KBM-7 (cell line): ENCODE results near the gene CD302.
A peak's percentile ranks its signal among the peaks of the same experiment; 100 is the strongest.
"Not testable (repeated sequence)": the region's sequence is repeated elsewhere in the genome, so short reads cannot be mapped to it uniquely, and the experiment has no call there.

Experiments
- DNase-seq: peaks from one replicate; pipeline ENCODE4 v3.0.0-alpha.2; 2015
- in situ Hi-C: fragments of 300-500 bp; cut with MboI; formaldehyde crosslinking; loops from 2 replicates; pipeline ENCODE4 v1.14.3; 2020; ENCODE audit warnings: low sequenced_read_pairs, low pct_unique_long_range_greater_than_20kb, mixed read lengths

Gene CD302

DNA sequence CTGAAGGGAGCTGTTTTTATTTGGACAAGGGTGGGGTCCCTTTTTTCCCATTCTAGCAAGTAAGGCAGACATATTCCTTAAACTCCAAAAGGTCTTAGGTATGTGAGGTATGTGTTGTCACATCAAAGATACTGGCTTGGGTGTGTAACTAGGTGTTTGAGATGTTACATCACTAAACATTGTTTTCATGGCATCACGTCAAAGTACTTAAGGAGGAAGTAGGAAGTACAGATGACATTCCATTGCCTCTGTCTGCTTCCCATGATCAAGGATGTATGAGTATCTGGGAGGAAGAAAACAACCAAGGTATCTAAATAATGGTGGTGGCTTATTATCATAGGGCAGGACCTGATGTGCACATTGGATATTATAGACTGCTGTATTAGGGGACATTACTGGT, 39.3 kb downstream of the CD302 start:
- in situ Hi-C loops = no loop called here
- no peak for DNase-seq

- in situ Hi-C loops = no loop called here
Observed at GRCh38 chr2:159758239-159758638, 39.8 kb downstream of the CD302 start.

GRCh38 chr2:159755788-159756187, 42.2 kb downstream of the CD302 start:
- in situ Hi-C loops = no loop called here
- no peak for DNase-seq

More at GRCh38 chr2:159758239-159758638, 39.8 kb downstream of the CD302 start:
- no peak for DNase-seq

DNA sequence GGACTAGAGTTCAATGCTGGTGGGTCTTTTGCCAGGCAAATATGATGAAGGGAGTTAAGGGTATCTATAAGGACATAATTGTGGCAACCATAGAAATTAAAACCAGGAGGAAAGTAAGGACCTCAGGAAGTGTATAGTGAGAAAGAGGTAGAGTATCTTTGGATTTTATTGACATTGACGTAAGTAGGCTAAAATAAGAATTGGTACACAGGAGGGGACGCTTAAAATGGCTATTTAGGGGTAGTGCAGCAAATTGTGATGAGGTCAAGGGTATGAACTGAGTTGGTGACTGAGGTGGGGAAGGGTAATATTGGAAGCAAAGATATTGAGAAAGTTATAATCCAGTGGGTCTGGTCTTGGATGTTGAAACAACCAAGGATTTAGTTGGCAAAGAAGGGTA, 43.0 kb downstream of the CD302 start:
- in situ Hi-C loops = no loop called here
- DNase-seq = no peak

GRCh38 chr2:159753797-159754196, 44.2 kb downstream of the CD302 start:
- in situ Hi-C loops = no loop called here
- peak; percentile 64 for DNase-seq

GRCh38 chr2:159750873-159751272, 47.1 kb downstream of the CD302 start:
- no peak for DNase-seq
- in situ Hi-C loops = no loop called here

DNA sequence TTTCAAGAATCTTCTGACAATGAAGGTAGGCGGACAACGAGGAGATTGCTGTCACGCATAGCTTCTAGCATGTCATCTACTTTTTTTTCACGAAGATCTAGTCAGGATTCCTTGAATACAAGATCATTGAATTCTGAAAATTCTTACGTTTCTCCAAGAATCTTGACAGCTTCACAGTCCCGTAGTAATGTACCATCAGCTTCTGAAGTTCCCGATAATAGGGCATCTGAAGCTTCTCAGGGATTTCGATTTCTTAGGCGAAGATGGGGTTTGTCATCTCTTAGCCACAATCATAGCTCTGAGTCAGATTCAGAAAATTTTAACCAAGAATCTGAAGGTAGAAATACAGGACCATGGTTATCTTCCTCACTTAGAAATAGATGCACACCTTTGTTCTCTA, 49.9 kb downstream of the CD302 start:
- DNase-seq = no peak
- in situ Hi-C loops = no loop called here

DNA sequence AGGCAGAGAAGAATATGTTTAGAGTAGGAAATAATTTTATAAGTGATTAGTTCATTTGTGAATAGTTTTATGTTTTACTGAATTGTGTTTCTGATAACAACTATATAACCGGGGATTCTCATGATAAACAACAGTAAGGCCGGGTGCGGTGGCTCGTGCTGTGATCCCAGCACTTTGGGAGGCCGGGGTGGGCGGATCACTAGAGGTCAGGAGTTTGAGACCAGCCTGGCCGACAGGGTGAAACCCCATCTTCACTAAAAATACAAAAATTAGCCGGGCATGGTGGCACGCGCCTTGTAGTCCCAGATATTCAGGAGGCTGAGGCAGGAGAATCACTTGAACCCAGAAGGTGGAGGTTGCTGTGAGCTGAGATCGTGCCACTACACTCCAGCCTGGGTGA, 52.8 kb downstream of the CD302 start:
- in situ Hi-C loops, DNase-seq: not testable (repeated sequence)

GRCh38 chr2:159744363-159744762, 53.6 kb downstream of the CD302 start:
- no peak for DNase-seq
- in situ Hi-C loops = no loop called here

GRCh38 chr2:159742846-159743245, 55.2 kb downstream of the CD302 start:
- in situ Hi-C loops = no loop called here
- DNase-seq = no peak

DNA sequence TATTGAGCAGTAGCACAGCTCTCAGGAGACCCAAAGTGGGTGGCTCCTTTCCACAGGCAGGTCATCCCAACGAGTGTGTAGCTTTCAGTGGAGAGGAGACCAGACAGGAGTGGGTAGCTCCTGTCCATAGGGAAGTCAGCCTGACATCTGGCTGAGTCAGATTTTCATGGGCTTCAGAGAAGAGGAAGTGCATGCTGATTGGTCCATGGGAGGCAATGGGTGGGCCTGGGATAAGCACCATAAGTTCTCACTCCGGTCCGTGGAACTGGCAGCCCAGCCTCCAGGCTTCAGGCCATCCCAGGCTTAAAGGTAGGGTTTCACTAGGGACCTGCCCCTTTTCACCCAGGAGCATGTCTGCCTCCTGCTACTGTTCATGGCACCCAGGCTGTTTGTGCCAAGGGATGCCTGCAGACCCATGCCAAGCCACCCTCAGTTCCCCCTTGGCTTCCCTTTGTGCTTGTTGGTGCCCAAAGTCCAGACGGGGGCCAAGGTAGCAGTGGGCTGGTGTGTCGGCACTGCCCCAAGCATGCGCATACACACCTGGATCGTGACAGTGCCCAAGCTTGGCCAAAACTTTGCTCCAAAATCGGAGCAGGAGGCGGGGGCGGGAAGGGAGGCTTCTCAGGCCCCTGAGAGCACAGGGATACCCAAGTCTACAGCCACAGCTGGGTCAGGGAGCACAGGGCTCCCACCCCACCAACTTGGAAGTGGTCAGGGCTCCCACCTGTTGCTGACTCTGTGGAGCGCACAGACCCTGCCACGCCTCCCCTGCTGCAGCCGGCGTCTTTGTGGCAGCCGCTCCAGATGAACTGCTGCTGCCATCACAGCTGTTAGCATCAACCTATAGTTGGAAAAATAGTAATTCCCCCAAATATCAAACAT, 59.3 kb downstream of the CD302 start:
- in situ Hi-C loops = no loop called here
- DNase-seq = peak; percentile 37

DNA sequence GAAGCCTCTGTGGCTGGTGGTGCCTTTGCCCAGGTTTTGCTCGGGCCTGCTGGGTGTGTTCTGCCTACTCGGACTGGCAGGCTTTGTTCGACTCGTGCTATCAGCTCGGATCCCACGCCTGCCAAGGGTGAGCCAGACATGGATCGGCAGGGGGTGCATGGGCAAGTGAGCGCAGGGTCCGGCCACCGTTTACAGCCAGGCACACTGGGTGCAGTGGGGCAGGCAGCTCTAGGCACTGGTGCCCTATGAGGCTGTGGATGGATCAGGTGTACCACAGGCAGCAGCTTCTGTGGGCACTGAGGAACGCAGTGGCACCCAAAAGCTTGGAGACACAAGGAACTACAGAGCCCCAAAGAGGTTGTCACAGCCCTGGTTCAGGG, 60.1 kb downstream of the CD302 start:
- no peak for DNase-seq
- in situ Hi-C loops = no loop called here

- DNase-seq = no peak
- in situ Hi-C loops = no loop called here
Observed at GRCh38 chr2:159737292-159737916, 60.6 kb downstream of the CD302 start.

GRCh38 chr2:159736048-159736447, 62.0 kb downstream of the CD302 start:
- in situ Hi-C loops = no loop called here
- no peak for DNase-seq

DNA sequence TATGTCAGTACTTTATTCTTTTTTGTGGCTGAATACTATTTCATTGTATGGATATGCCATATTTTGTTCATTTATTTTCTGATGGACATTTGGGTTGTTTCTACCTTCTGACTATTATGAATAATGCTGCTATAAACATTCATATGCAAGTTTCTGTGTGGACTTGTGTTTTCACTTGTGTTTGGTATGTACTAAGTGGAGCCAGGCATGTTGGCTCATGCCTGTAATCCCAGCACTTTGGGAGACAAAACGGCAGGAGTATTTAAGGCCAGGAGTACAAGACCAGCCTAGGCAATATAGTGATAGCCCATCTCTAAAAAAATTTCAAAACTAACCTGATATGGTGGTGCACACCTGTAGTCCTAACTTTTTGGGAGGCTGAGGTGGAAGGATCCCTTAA, 62.4 kb downstream of the CD302 start:
- in situ Hi-C loops = no loop called here
- DNase-seq = no peak

DNA sequence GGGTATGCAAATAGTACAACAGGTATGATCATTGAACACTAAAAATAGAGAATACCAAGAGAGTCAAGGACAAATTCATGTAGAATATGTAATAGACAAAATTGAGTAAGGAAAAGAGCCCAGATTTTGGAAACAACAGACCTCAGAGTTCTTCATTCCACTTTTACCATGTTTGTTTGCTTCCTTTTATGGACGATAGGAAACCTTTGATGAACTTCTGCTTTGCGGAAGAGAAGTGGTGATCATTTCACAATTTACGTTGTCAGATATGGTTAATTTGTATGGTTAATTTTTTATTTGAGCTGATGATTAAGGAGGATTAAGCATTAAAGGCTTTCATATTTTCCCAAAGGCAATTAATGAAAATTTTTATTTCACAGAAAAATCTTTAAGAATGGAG, 69.4 kb downstream of the CD302 start:
- DNase-seq = no peak
- in situ Hi-C loops = no loop called here

- no peak for DNase-seq
- in situ Hi-C loops = no loop called here
Observed at GRCh38 chr2:159725713-159726112, 72.3 kb downstream of the CD302 start.

GRCh38 chr2:159724795-159725572, 73.0 kb downstream of the CD302 start:
- DNase-seq, in situ Hi-C loops: not testable (repeated sequence)

- in situ Hi-C loops = no loop called here
Observed at GRCh38 chr2:159722580-159722979, 75.4 kb downstream of the CD302 start.

DNA sequence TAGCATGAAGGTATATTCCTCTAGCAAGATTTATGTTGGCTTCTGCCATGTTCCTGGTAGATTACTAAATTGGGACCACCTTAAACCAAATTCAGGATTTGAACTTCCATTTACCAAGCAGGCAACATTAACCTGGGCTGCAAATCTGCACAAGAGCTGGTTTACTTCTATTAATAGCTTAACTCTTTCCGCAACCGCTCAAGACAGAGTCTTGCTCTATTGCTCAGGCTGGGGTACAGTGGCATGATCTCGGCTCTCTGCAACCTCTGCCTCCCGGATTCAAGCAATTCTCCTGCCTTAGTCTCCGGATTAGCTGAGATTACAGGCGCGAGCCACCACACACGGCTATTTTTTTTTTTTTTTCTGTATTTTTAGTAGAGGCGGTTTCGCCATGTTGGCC, 77.3 kb downstream of the CD302 start:
- no peak for DNase-seq
- in situ Hi-C loops = no loop called here

More at GRCh38 chr2:159722580-159722979, 75.4 kb downstream of the CD302 start:
- no peak for DNase-seq
